ENCODE data around the gene TTC22.
"Not testable (repeated sequence)": the region's sequence is repeated elsewhere in the genome, so short reads cannot be mapped to it uniquely, and the experiment has no call there.

TTC22 gene

GRCh38 chr1:54782588-54782987 lies 18.5 kb downstream of the TTC22 start:
- TF ChIP-seq CTCF (IDR thresholded peaks at IDR 0.05; ENCODE audit: poor library complexity, severe bottlenecking) = no peak

GRCh38 chr1:54782156-54782555 lies 19.0 kb downstream of the TTC22 start:
- Histone ChIP-seq H3K27me3 (ENCODE audit: insufficient read depth, poor library complexity, severe bottlenecking) (no peaks in the 10 kb centered on the region), H3K27ac (ENCODE audit: poor library complexity, severe bottlenecking) (no peak overlapping the region), H3K36me3 (ENCODE audit: low read depth) (no peaks in the 10 kb centered on the region), H3K4me3 (ENCODE audit: severe bottlenecking) (no peak overlapping the region), H3K9me3 (ENCODE audit: severe bottlenecking) (no peaks in the 10 kb centered on the region), H3K4me1 (ENCODE audit: insufficient read depth, poor library complexity, severe bottlenecking) (no peaks in the 10 kb centered on the region)
- no peak for DNase-seq (ENCODE audit: low spot score)
- no peak for TF ChIP-seq CTCF (IDR thresholded peaks at IDR 0.05; ENCODE audit: poor library complexity, severe bottlenecking)
- ATAC-seq (ENCODE audit: low read depth) = peak; percentile 38; the same call in 2 of the 3 replicates

More at GRCh38 chr1:54782588-54782987, 18.5 kb downstream of the TTC22 start:
- DNase-seq (ENCODE audit: low spot score) (no peak), ATAC-seq (ENCODE audit: low read depth) (no peak)
- H3K9me3 ChIP-seq (ENCODE audit: severe bottlenecking) = no peaks in the 10 kb centered on the region
- H3K27ac ChIP-seq (ENCODE audit: poor library complexity, severe bottlenecking) = no peak overlapping the region
- no peak overlapping the region for H3K4me3 ChIP-seq (ENCODE audit: severe bottlenecking)
- H3K27me3 ChIP-seq (ENCODE audit: insufficient read depth, poor library complexity, severe bottlenecking) = no peaks in the 10 kb centered on the region
- no peaks in the 10 kb centered on the region for H3K4me1 ChIP-seq (ENCODE audit: insufficient read depth, poor library complexity, severe bottlenecking)
- H3K36me3 ChIP-seq (ENCODE audit: low read depth) = no peaks in the 10 kb centered on the region

GRCh38 chr1:54781023-54781723 lies 19.9 kb downstream of the TTC22 start:
- Histone ChIP-seq H3K27ac (ENCODE audit: poor library complexity, severe bottlenecking) (no peak overlapping the region), H3K9me3 (ENCODE audit: severe bottlenecking) (no peaks in the 10 kb centered on the region), H3K27me3 (ENCODE audit: insufficient read depth, poor library complexity, severe bottlenecking) (no peaks in the 10 kb centered on the region), H3K4me3 (ENCODE audit: severe bottlenecking) (no peak overlapping the region), H3K4me1 (ENCODE audit: insufficient read depth, poor library complexity, severe bottlenecking) (no peaks in the 10 kb centered on the region), H3K36me3 (ENCODE audit: low read depth) (no peaks in the 10 kb centered on the region)
- ATAC-seq (ENCODE audit: low read depth) = no peak
- DNase-seq (ENCODE audit: low spot score) = no peak
- TF ChIP-seq CTCF (IDR thresholded peaks at IDR 0.05; ENCODE audit: poor library complexity, severe bottlenecking) = no peak

GRCh38 chr1:54777431-54777830 lies 23.7 kb downstream of the TTC22 start:
- Histone ChIP-seq H3K27ac (ENCODE audit: poor library complexity, severe bottlenecking) (no peak overlapping the region), H3K36me3 (ENCODE audit: low read depth) (no peaks in the 10 kb centered on the region), H3K9me3 (ENCODE audit: severe bottlenecking) (no peaks in the 10 kb centered on the region), H3K27me3 (ENCODE audit: insufficient read depth, poor library complexity, severe bottlenecking) (no peaks in the 10 kb centered on the region), H3K4me1 (ENCODE audit: insufficient read depth, poor library complexity, severe bottlenecking) (no peaks in the 10 kb centered on the region), H3K4me3 (ENCODE audit: severe bottlenecking) (no peak overlapping the region)
- no peak for DNase-seq (ENCODE audit: low spot score)
- TF ChIP-seq CTCF (IDR thresholded peaks at IDR 0.05; ENCODE audit: poor library complexity, severe bottlenecking) = no peak
- no peak for ATAC-seq (ENCODE audit: low read depth)

GRCh38 chr1:54777011-54777410 lies 24.1 kb downstream of the TTC22 start:
- ATAC-seq (ENCODE audit: low read depth) (no peak), DNase-seq (ENCODE audit: low spot score) (no peak)
- Histone ChIP-seq H3K4me1 (ENCODE audit: insufficient read depth, poor library complexity, severe bottlenecking) (no peaks in the 10 kb centered on the region), H3K4me3 (ENCODE audit: severe bottlenecking) (no peak overlapping the region), H3K27ac (ENCODE audit: poor library complexity, severe bottlenecking) (no peak overlapping the region), H3K9me3 (ENCODE audit: severe bottlenecking) (no peaks in the 10 kb centered on the region), H3K36me3 (ENCODE audit: low read depth) (no peaks in the 10 kb centered on the region), H3K27me3 (ENCODE audit: insufficient read depth, poor library complexity, severe bottlenecking) (no peaks in the 10 kb centered on the region)
- no peak for TF ChIP-seq CTCF (IDR thresholded peaks at IDR 0.05; ENCODE audit: poor library complexity, severe bottlenecking)

GRCh38 chr1:54775828-54776721 lies 25.0 kb downstream of the TTC22 start:
- not testable (repeated sequence) for H3K36me3 ChIP-seq (ENCODE audit: low read depth); H3K9me3 ChIP-seq (ENCODE audit: severe bottlenecking); DNase-seq (ENCODE audit: low spot score); H3K4me3 ChIP-seq (ENCODE audit: severe bottlenecking); H3K27me3 ChIP-seq (ENCODE audit: insufficient read depth, poor library complexity, severe bottlenecking); ATAC-seq (ENCODE audit: low read depth); H3K27ac ChIP-seq (ENCODE audit: poor library complexity, severe bottlenecking); H3K4me1 ChIP-seq (ENCODE audit: insufficient read depth, poor library complexity, severe bottlenecking)
